GM21360 (cell line): Measurements from ENCODE around the gene FRMD4A.

Experiments
- ATAC-seq: cut with Tn5 transposase; IDR thresholded peaks from one replicate; pipeline ENCODE4 v1.9.1; 2021; ENCODE audit warnings: mild to moderate bottlenecking, moderate library complexity; ENCODE audit not compliant: unreplicated experiment

The FRMD4A gene

GRCh38 chr10:13993169-13993568 is 337.6 kb downstream of the FRMD4A start:
- no peak for ATAC-seq

DNA sequence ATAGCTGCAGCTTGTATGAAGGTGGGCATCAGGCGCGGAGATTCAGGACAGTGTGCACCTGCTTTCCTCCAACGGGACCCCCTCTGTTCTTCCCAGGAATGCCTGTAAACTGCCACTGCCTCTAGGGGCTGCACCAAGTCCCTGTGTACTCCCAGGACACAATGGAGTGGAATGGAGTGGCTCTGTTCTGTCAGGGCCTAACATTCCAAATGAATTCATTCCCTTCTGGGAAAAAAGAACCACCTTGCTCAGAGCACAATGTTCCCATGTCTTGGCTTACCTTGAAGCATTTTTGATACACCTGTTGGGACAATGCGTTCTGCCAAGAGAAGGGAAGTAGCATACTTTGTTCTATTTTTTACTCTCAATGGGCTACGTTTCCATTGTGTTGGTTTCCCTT is 339.4 kb downstream of the FRMD4A start:
- no peak for ATAC-seq

- ATAC-seq = no peak
These were observed 339.8 kb downstream of the FRMD4A start for GRCh38 chr10:13990946-13991345.

GRCh38 chr10:13990392-13990805 is 340.3 kb downstream of the FRMD4A start:
- ATAC-seq = no peak

DNA sequence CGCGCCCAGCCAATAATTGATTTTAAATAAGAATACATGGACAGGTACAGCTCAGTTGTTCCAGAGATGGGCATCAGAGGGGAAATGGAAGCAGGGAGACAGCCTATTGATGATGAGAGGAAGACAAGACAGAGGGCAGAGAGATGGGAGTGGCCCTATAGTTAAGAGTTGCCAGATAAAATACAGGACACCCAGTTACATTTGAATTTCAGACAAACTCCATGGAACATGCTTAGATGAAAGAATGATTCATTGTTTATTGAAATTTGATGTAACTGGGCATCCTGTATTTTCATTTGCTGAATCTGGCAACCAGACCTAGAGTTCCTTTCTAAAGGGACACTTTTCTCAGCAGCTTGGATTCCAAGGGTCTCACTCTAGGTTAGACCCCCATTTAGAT is 341.1 kb downstream of the FRMD4A start:
- no peak for ATAC-seq

- no peak for ATAC-seq
These were observed 343.3 kb downstream of the FRMD4A start for GRCh38 chr10:13987446-13987845.

- ATAC-seq = no peak
These were observed 346.0 kb downstream of the FRMD4A start for GRCh38 chr10:13984647-13985155.

DNA sequence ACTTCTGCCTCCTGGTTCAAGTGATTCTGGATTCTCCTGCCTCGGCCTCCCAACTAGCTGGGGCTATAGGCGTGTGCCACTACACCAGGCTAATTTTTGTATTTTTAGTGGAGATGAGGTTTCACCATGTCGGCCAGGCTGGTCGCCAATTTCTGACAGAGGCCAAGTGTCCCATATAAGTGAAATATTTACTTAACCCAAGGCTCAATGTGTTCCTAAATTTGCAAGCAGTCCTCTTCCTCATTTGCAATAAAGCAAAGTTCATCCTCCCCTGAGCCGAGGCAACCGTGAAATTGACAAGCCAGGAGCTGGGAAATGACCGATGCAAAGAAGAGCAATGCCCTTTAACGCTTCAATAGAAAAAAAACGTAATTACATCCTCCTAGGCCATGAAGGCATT is 347.7 kb downstream of the FRMD4A start:
- no peak for ATAC-seq

DNA sequence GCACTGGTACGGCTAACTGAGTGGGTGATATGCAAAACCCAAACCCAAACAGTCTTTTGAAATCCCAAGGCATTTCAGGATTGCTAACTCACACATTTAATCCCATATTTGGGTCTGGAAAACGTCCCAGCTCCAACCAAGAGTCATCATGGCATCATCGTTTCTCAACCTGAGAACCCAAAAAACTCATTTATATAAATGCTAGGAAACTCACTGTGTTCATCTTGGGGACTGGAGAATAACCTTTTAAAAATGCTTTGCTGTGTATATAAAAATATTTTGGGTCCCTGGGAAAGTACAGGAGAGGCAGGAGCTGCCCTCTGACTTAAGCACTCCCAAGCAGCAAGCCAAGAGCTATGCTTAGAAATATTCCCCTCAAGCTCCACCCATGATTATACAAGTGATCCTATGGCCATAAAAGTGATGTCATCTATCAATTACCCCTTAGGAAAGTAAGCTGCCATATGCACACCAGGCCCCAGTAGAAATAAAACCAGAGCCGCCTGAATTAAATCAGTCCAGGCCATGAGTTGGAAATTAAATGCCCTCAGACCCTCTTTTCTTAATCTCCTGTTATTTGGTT is 352.1 kb downstream of the FRMD4A start:
- no peak for ATAC-seq

- no peak for ATAC-seq
These were observed 352.7 kb downstream of the FRMD4A start for GRCh38 chr10:13977861-13978532.

DNA sequence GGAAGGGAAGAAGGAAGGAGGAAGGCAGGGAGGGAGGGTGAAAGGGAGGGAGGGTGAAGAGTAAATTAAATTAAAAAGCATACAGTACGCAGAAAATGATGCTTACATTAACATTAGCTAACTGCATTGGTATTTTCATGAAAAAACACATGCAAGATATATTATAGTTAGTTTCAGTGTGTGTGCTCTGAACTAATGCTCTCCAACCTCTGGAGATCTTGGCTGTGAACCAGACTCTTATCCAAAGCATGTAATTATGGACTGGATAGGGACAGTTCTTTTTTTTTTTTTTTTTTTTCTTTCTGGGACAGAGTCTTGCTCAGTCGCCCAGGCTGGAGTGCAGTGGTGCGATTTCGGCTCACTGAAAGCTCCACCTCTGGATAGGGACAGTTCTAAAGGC is 357.0 kb downstream of the FRMD4A start:
- ATAC-seq = no peak

- ATAC-seq = no peak
These were observed 358.1 kb downstream of the FRMD4A start for GRCh38 chr10:13972609-13973008.

- ATAC-seq = no peak
These were observed 358.9 kb downstream of the FRMD4A start for GRCh38 chr10:13971601-13972475.

DNA sequence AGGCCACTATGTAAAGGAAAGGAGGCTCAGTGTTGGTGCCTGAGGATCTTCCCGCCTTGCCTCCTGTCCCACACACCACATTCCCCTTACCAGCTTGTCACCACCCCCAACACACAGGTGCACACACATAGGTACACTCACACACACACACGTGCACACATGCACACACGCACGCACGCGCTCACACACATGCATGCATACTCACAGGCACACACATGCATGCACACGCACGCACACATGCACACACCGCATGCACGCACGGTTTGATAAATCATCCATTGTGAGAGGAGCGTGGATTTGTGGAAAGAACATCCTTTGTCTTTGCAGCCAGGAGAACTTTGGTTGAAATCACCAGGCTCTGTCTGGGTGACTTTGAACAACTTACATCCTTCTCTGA is 359.8 kb downstream of the FRMD4A start:
- ATAC-seq = no peak

DNA sequence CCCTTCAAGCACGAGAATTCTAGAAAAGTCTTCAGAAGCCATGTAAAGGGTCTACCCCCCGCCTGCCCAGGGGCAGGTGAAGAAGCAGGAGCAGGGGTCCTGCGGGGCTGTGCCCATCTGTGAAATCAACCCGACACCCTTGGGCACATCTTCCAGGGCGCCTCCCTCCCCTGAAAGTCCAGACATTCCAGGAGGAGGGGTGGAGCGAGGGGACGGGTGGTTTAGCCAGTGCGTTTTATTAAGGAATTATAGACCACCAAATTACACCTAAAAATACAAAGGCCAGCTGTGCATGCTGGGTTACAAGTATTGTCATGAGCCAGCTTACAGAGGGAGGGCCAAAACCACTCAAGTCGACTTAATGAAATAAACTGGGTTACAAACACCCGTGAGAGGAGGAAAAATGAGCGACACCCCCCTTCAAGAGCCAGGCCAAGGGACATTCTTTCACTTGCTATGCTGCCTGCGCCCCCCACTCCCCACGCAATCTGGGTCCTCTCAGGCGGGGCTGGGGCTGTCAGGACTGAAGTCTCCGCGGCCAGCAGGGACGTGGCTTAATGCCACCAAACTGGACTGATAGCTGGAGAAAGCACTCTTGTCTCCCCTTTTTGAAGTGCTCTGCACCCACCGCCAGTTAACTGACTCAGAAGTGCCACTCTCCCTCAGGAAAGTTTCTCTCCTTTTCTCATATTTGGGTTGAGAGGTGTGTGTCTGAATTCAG is 360.3 kb downstream of the FRMD4A start:
- ATAC-seq = no peak

DNA sequence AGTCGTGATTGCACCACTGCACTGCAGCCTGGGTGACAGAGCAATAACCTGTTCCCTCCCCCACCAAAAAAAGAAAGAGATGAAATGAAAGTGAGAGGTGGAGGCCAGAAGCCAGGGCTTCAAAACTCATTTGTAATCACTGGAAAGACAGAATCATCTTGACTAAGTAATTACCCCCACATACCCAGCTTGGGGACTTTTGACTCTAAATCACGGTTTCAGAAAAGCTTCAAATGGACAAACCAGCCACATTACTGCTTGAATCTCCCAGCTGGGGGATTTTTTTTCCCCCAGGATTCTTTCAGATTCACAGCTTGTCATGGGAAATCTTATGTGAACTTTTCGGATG is 361.0 kb downstream of the FRMD4A start:
- no peak for ATAC-seq

- ATAC-seq = no peak
These were observed 361.5 kb downstream of the FRMD4A start for GRCh38 chr10:13969118-13969791.

DNA sequence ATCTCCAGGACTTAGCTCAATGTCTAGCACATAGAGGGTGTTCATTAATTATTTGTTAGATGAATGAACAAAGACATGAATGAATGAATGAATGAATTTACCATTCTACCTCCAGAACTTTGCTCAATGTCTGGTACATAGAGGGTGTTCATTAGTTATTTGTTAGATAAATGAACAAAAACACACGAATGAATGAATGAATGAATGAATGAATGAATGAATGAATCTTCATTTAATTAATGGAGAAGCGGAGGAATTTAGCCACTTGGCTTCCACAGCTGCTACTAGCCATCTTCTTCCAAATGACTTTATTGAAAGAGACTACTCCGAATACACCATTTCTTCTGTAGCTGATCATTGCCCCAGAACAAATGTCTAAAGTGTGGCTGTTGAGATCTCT is 368.9 kb downstream of the FRMD4A start:
- ATAC-seq = no peak

DNA sequence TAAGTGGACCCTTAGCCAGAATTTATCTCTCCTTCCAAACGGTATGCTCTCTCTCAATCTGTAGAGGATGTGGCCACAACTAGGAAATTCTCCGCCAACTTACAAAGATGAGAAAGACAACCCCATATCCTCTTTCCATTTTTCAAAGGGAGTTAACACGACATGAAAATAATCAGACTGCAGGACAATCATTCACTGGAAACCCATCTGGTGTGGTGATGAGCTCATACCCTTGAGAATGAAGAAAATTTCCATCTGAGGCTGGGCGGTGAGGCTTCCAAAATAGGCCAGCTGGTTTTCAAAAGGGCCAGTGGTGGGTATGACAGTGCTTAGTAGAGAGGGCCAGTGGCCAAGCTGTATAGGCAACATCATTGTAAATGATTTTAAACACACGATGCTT is 369.6 kb downstream of the FRMD4A start:
- no peak for ATAC-seq

GRCh38 chr10:13960603-13961002 is 370.1 kb downstream of the FRMD4A start:
- ATAC-seq = no peak
